AG04450 (cell line): ENCODE results near the gene LGALS3. TPM values are rescaled to one million over a fixed set of nuclear protein-coding genes. Genes with fewer than 3 reads are reported as not detected.
A peak's percentile ranks its signal among the peaks of the same experiment; 100 is the strongest.

ENCODE experiments used
- CTCF ChIA-PET: fragments of 300-600, 350-600 bp; formaldehyde crosslinking; extraction: SDS; loops from one replicate; lab custom pipeline; 2022; ENCODE audit warnings: antibody characterized with exemption, inconsistent platforms; lab: Charles Lee
- POLR2A ChIA-PET: fragments of 350-600 bp; formaldehyde crosslinking; extraction: SDS; loops from one replicate; lab custom pipeline; 2021; ENCODE audit warnings: antibody characterized with exemption, inconsistent platforms; lab: Yijun Ruan, JAX
- DNase-seq: peaks from one replicate; pipeline ENCODE4 v3.0.0-alpha.2; 2011; ENCODE audit warnings: low read depth, low spot score
- H3K27ac ChIP-seq: one replicate; pipeline ENCODE4 v1.5.1; 2012; ENCODE audit warnings: low read depth, low read length, control low read depth
- H3K27me3 ChIP-seq: one replicate; pipeline ENCODE4 v1.6.0; 2012; ENCODE audit warnings: low read length; ENCODE audit not compliant: control insufficient read depth, insufficient read depth
- H3K4me3 ChIP-seq: 2 replicates; pipeline ENCODE4 v1.5.1; 2011; ENCODE audit warnings: mild to moderate bottlenecking, low read depth, low read length, control low read depth
- H3K9me3 ChIP-seq: 2 replicates; pipeline ENCODE4 v1.5.1; 2012; ENCODE audit warnings: low read length; ENCODE audit not compliant: control insufficient read depth, insufficient read depth
- CTCF ChIP-seq: IDR thresholded peaks from 2 replicates; pipeline ENCODE4 v1.5.1; 2011; ENCODE audit warnings: low read depth, low read length, control low read depth, inconsistent platforms
- polyA plus RNA-seq: library from polyadenylated mRNA; depleted of rRNA; stranded (reverse); fragments of >200 nt; gene quantifications from 2 replicates; pipeline ENCODE4 v1.2.3, GENCODE V29; 2011

The LGALS3 gene
- polyA plus RNA-seq, 1 experiment: 383 TPM

GRCh38 chr14:55122440-55122986, 6.5 kb upstream of the LGALS3 start:
- ChIA-PET CTCF (no interaction called here), POLR2A (interaction anchor here (0.6 to 1.3 kb wide), 4 partner anchors 15 to 35 kb away, joined by 3 to 11 read pairs (median 4); no protein-coding TSS in a partner anchor)
- no peak for TF ChIP-seq CTCF
- no peak for DNase-seq
- H3K9me3 ChIP-seq: no peaks in the 10 kb centered on the region
- H3K27ac ChIP-seq: peak overlapping the region; percentile 81
- H3K4me3 ChIP-seq: no peak overlapping the region
- H3K27me3 ChIP-seq: no peaks in the 10 kb centered on the region

- TF ChIP-seq CTCF: no peak
- Histone ChIP-seq H3K27me3 (no peaks in the 10 kb centered on the region), H3K27ac (peak overlapping the region; percentile 81), H3K9me3 (no peaks in the 10 kb centered on the region), H3K4me3 (no peak overlapping the region)
- POLR2A ChIA-PET: interaction anchor here (1.2 to 1.3 kb wide), 2 partner anchors 15 to 19 kb away, joined by 4 to 11 read pairs; no protein-coding TSS in a partner anchor
- peak; percentile 84 for DNase-seq
- CTCF ChIA-PET: no interaction called here
Observed at GRCh38 chr14:55123101-55123500, 6.0 kb upstream of the LGALS3 start.

GRCh38 chr14:55123852-55124639, 5.0 kb upstream of the LGALS3 start:
- DNase-seq: no peak
- Histone ChIP-seq H3K27ac (no peak overlapping the region), H3K9me3 (no peaks in the 10 kb centered on the region), H3K27me3 (no peaks in the 10 kb centered on the region), H3K4me3 (no peak overlapping the region)
- ChIA-PET POLR2A (interaction anchor here (1.2 kb wide), 2 partner anchors 16 kb away, joined by 3 to 11 read pairs; no protein-coding TSS in a partner anchor), CTCF (no interaction called here)
- no peak for TF ChIP-seq CTCF

GRCh38 chr14:55124774-55125386, 4.2 kb upstream of the LGALS3 start:
- no peak overlapping the region for H3K4me3 ChIP-seq
- H3K27me3 ChIP-seq: no peaks in the 10 kb centered on the region
- ChIA-PET POLR2A (interaction anchor here (1.2 kb wide), 1 partner anchor 17 kb away, joined by 3 read pairs; no protein-coding TSS in a partner anchor), CTCF (no interaction called here)
- DNase-seq: no peak
- no peak for TF ChIP-seq CTCF
- H3K27ac ChIP-seq: peak overlapping the region; percentile 11
- no peaks in the 10 kb centered on the region; the same call in 1 of the 2 replicates for H3K9me3 ChIP-seq
